Right lobe of liver (tissue), 6 donors: ENCODE results near the gene ACE. TPM values are rescaled to one million over a fixed set of nuclear protein-coding genes. Genes with fewer than 3 reads are reported as not detected.

Experiments
- ATAC-seq, 4 donors: fragments of 200-7000 bp; cut with Tn5 transposase; one replicate each; pipeline ENCODE4 v1.9.1; 2020; ENCODE audit warnings: mild to moderate bottlenecking in 4 of 4, moderate library complexity in 4 of 4
- DNase-seq, 3 donors: peaks; one replicate each; pipeline ENCODE4 v3.0.0-alpha.2; 2020
- H3K27ac ChIP-seq, 3 donors: fragments of 200-600 bp; one replicate each; pipeline ENCODE4 v1.8.0; 2022
- H3K27me3 ChIP-seq, 2 donors: fragments of 200-600 bp; one replicate each; pipeline ENCODE4 v1.8.0; 2022
- H3K36me3 ChIP-seq, 4 donors: fragments of 200-600 bp; sonication (generic) in 1 of 4; one replicate each; pipeline versions ENCODE4 v1.5.1 to v1.8.0; 2017 to 2022; ENCODE audit warnings: control low read depth in 1 of 4
- H3K4me1 ChIP-seq, 4 donors: fragments of 200-600 bp; sonication (generic) in 1 of 4; one replicate each; pipeline versions ENCODE4 v1.5.1 to v1.8.0; 2017 to 2022; ENCODE audit warnings: control low read depth in 1 of 4
- H3K4me3 ChIP-seq, 3 donors: fragments of 200-600 bp; one replicate each; pipeline ENCODE4 v1.8.0; 2022
- H3K9me3 ChIP-seq, 4 donors: fragments of 200-600 bp; sonication (generic) in 1 of 4; one replicate each; pipeline versions ENCODE4 v1.5.1 to v1.8.0; 2017 to 2022; ENCODE audit warnings: control low read depth in 1 of 4
- CTCF ChIP-seq, 4 donors: fragments of 200-600 bp in 3 of 4; fragments of 450-650 bp in 1 of 4; IDR thresholded peaks; one replicate each; pipeline versions ENCODE4 v1.5.1 to v1.8.0; 2016 to 2022; ENCODE audit warnings: antibody characterized with exemption in 4 of 4, mild to moderate bottlenecking in 2 of 4
- POLR2A ChIP-seq: fragments of 450-650 bp; IDR thresholded peaks from one replicate; pipeline ENCODE4 v1.6.1; 2017; ENCODE audit warnings: antibody characterized with exemption, mild to moderate bottlenecking
- WGBS: methylation state at CpG from one replicate; pipeline ENCODE4 v1.1.6; 2018; ENCODE audit warnings: low coverage, low lambda C conversion rate; ENCODE audit not compliant: insufficient coverage; ENCODE audit errors: missing lambda C conversion rate; 5-methylcytosine and 5-hydroxymethylcytosine counted together
- intact Hi-C, 2 donors: fragments of 100-400 bp; cut with DNase I; formaldehyde crosslinking; loops; one replicate each; pipeline versions ENCODE4 v1.11.2 to v1.14.1; 2022
- total RNA-seq, 6 experiments: library from RNA; depleted of rRNA in 2 of 6; stranded (reverse); fragments of >200 nt in 2 of 6; fragmentation: NEBNext Ultra II Directional in 3 of 6; extraction: Animal tissue kit (Norgen Biotek cat#: 25700) in 3 of 6; gene quantifications; one replicate each; pipeline versions ENCODE4 v1.1.0 to v1.2.4, GENCODE V29; 2016 to 2023
- donor health status: DM: no; HTN: yes; CAD: no.
- donor health status: DM: no; HTN: no; CAD: no.
- donor health status: DM: no; HTN: no; CAD: no.
- donor health status: DM: no; HTN: yes; CAD: no.
- donor health status: DM: no; HTN: yes; CAD: no.

The ACE gene
- total RNA-seq, 6 experiments from 2014 or later = 0.75 to 9.4 (median 5.1) TPM

GRCh38 chr17:63495491-63495890 lies 18.6 kb downstream of the ACE start:
- TF ChIP-seq CTCF (IDR thresholded peaks at IDR 0.05) (no peak), POLR2A (no peak)
- DNase-seq = no peak

GRCh38 chr17:63496177-63496576 lies 19.3 kb downstream of the ACE start:
- no peaks in the 10 kb centered on the region for H3K36me3 ChIP-seq
- ATAC-seq (no peak), DNase-seq (no peak)
- no peaks in the 10 kb centered on the region for H3K4me1 ChIP-seq
- H3K9me3 ChIP-seq = no peaks in the 10 kb centered on the region
- intact Hi-C loops = no loop called here
- no peak overlapping the region for H3K27ac ChIP-seq
- WGBS = 100% methylated on average over 1 of the region's 12 CpGs
- H3K27me3 ChIP-seq = no peaks in the 10 kb centered on the region
- H3K4me3 ChIP-seq = no peak overlapping the region
- no peak for TF ChIP-seq POLR2A
- TF ChIP-seq CTCF (IDR thresholded peaks at IDR 0.05) = no peak

More at GRCh38 chr17:63495491-63495890, 18.6 kb downstream of the ACE start:
- no peaks in the 10 kb centered on the region for H3K27me3 ChIP-seq
- no peak overlapping the region for H3K27ac ChIP-seq
- H3K4me3 ChIP-seq = no peak overlapping the region
- no peak for ATAC-seq
- H3K4me1 ChIP-seq = no peaks in the 10 kb centered on the region
- 82% methylated on average over 3 of the region's 6 CpGs for WGBS
- H3K9me3 ChIP-seq = no peaks in the 10 kb centered on the region
- intact Hi-C loops = no loop called here
- no peaks in the 10 kb centered on the region for H3K36me3 ChIP-seq

GRCh38 chr17:63496663-63497400 lies 20.0 kb downstream of the ACE start:
- ATAC-seq = no peak
- no CpG with 5 or more reads among the region's 36 CpGs for WGBS

GRCh38 chr17:63497708-63498483 lies 21.0 kb downstream of the ACE start:
- ATAC-seq (peak in 2 of 4 donors; percentile 12 to 17), DNase-seq (no peak)
- Histone ChIP-seq H3K4me3 (no peak overlapping the region), H3K9me3 (no peaks in the 10 kb centered on the region), H3K27ac (no peak overlapping the region), H3K4me1 (no peaks in the 10 kb centered on the region), H3K27me3 (no peaks in the 10 kb centered on the region), H3K36me3 (no peaks in the 10 kb centered on the region)
- 48% methylated on average over 6 of the region's 16 CpGs for WGBS
- intact Hi-C loops = no loop called here
- no peak for TF ChIP-seq POLR2A
- TF ChIP-seq CTCF (IDR thresholded peaks at IDR 0.05) = no peak

More at GRCh38 chr17:63496663-63497400, 20.0 kb downstream of the ACE start:
- Histone ChIP-seq H3K27ac (no peak overlapping the region), H3K27me3 (no peaks in the 10 kb centered on the region), H3K4me3 (no peak overlapping the region), H3K4me1 (no peaks in the 10 kb centered on the region), H3K36me3 (no peaks in the 10 kb centered on the region), H3K9me3 (no peaks in the 10 kb centered on the region)
- TF ChIP-seq POLR2A = no peak
- intact Hi-C loops = no loop called here
- DNase-seq = no peak

GRCh38 chr17:63498626-63499195 lies 21.9 kb downstream of the ACE start:
- intact Hi-C loops = no loop called here
- no peak for DNase-seq
- H3K4me1 ChIP-seq = no peaks in the 10 kb centered on the region
- H3K4me3 ChIP-seq = no peak overlapping the region
- no peak overlapping the region for H3K27ac ChIP-seq
- H3K36me3 ChIP-seq = no peaks in the 10 kb centered on the region
- TF ChIP-seq POLR2A = no peak
- TF ChIP-seq CTCF (IDR thresholded peaks at IDR 0.05) = no peak
- no peaks in the 10 kb centered on the region for H3K9me3 ChIP-seq
- no peaks in the 10 kb centered on the region for H3K27me3 ChIP-seq
- ATAC-seq = no peak
- WGBS = 64% methylated on average over 6 of the region's 9 CpGs
